Hepatocyte (in vitro differentiated cells): ENCODE data around the gene HS2ST1. TPM values are rescaled to one million over a fixed set of nuclear protein-coding genes. Genes with fewer than 3 reads are reported as not detected.

ENCODE experiments used
- DNase-seq: peaks from one replicate; pipeline ENCODE4 v3.0.0-alpha.2; 2016; ENCODE audit warnings: low spot score
- H2AFZ ChIP-seq: fragments of 200-600 bp; sonication (generic); 2 replicates; pipeline ENCODE4 v1.6.0; 2016; ENCODE audit warnings: antibody characterized with exemption, mild to moderate bottlenecking
- H3K27ac ChIP-seq: fragments of 200-600 bp; sonication (generic); 2 replicates; pipeline ENCODE4 v1.5.1; 2016; ENCODE audit warnings: mild to moderate bottlenecking
- H3K27me3 ChIP-seq: fragments of 200-600 bp; sonication (generic); 2 replicates; pipeline ENCODE4 v1.6.1; 2016
- H3K36me3 ChIP-seq: fragments of 200-600 bp; sonication (generic); replicated peaks from 2 replicates; pipeline ENCODE4 v1.5.1; 2016; ENCODE audit warnings: low read depth; ENCODE audit not compliant: insufficient read depth
- H3K4me1 ChIP-seq: fragments of 200-600 bp; sonication (generic); 2 replicates; pipeline ENCODE4 v1.5.1; 2016; ENCODE audit warnings: mild to moderate bottlenecking, moderate library complexity; ENCODE audit not compliant: insufficient read depth
- H3K4me2 ChIP-seq: fragments of 200-600 bp; sonication (generic); 2 replicates; pipeline ENCODE4 v1.6.0; 2016
- H3K4me3 ChIP-seq: fragments of 200-600 bp; sonication (generic); 2 replicates; pipeline ENCODE4 v1.5.1; 2016; ENCODE audit warnings: mild to moderate bottlenecking
- H3K79me2 ChIP-seq: fragments of 200-600 bp; sonication (generic); 2 replicates; pipeline ENCODE4 v1.6.0; 2017; ENCODE audit warnings: mild to moderate bottlenecking
- H3K9me2 ChIP-seq: fragments of 200-600 bp; sonication (generic); replicated peaks from 2 replicates; pipeline ENCODE4 v1.6.0; 2017; ENCODE audit warnings: mild to moderate bottlenecking; ENCODE audit not compliant: insufficient read depth
- H3K9me3 ChIP-seq: fragments of 200-600 bp; sonication (generic); 2 replicates; pipeline ENCODE4 v1.5.1; 2016; ENCODE audit warnings: low read depth, mild to moderate bottlenecking
- H4K20me1 ChIP-seq: fragments of 200-600 bp; sonication (generic); 2 replicates; pipeline ENCODE4 v1.6.0; 2016; ENCODE audit warnings: mild to moderate bottlenecking; ENCODE audit not compliant: insufficient read depth, poor library complexity, severe bottlenecking
- CTCF ChIP-seq: fragments of 200-600 bp; sonication (generic); IDR thresholded peaks from 2 replicates; pipeline ENCODE4 v1.5.1; 2016; ENCODE audit warnings: antibody characterized with exemption, mild to moderate bottlenecking; ENCODE audit not compliant: poor library complexity
- EZH2 ChIP-seq: fragments of 200-600 bp; sonication (generic); IDR thresholded peaks from 2 replicates; pipeline ENCODE4 v1.6.1; 2016; ENCODE audit warnings: antibody characterized with exemption, mild to moderate bottlenecking, borderline replicate concordance
- EZH2phosphoT487 ChIP-seq: fragments of 200-600 bp; sonication (generic); IDR thresholded peaks from one replicate; pipeline ENCODE4 v1.6.1; 2018; ENCODE audit warnings: antibody characterized with exemption, mild to moderate bottlenecking, low read depth, moderate library complexity; ENCODE audit not compliant: unreplicated experiment, severe bottlenecking
- WGBS: methylation state at CpG from one replicate; pipeline ENCODE4 v1.1.6; 2016; ENCODE audit warnings: low lambda C conversion rate; ENCODE audit errors: missing lambda C conversion rate; 5-methylcytosine and 5-hydroxymethylcytosine counted together
- polyA plus RNA-seq: library from polyadenylated mRNA; unstranded; fragments of >200 nt; fragmentation: Nextera tagmentation; extraction: Ambion mirVana; gene quantifications from 2 replicates; pipeline ENCODE4 v1.2.1, GENCODE V29; 2016
- total RNA-seq: library from RNA; depleted of rRNA; stranded (reverse); fragments of >200 nt; gene quantifications from 2 replicates; pipeline ENCODE4 v1.2.3, GENCODE V29; 2014

The HS2ST1 gene
- total and polyA plus RNA-seq, 2 experiments from 2014 or later: 19.1 to 42.3 TPM

GRCh38 chr1:86933051-86933450 is 18.6 kb downstream of the HS2ST1 start:
- peak overlapping the region; percentile 85 for H3K27ac ChIP-seq
- WGBS: 96% methylated on average over 3 of the region's 3 CpGs
- H2AFZ ChIP-seq: peak overlapping the region; percentile 16
- H3K9me2 ChIP-seq: no peaks in the 10 kb centered on the region
- H3K79me2 ChIP-seq: peaks cover 93% of the 10 kb centered on the region
- H4K20me1 ChIP-seq: peaks cover 6% of the 10 kb centered on the region
- no peak for TF ChIP-seq EZH2phosphoT487
- TF ChIP-seq CTCF: no peak
- TF ChIP-seq EZH2: no peak
- no peaks in the 10 kb centered on the region for H3K36me3 ChIP-seq
- H3K4me2 ChIP-seq: peak overlapping the region; percentile 75
- no peak overlapping the region for H3K4me3 ChIP-seq
- H3K9me3 ChIP-seq: no peaks in the 10 kb centered on the region
- peaks cover 23% of the 10 kb centered on the region for H3K4me1 ChIP-seq
- no peak for DNase-seq
- H3K27me3 ChIP-seq: no peaks in the 10 kb centered on the region

GRCh38 chr1:86933562-86934377 is 19.3 kb downstream of the HS2ST1 start:
- H3K4me3 ChIP-seq: no peak overlapping the region
- TF ChIP-seq EZH2phosphoT487 (no peak), EZH2 (no peak), CTCF (no peak)
- peak overlapping the region; percentile 85 for H3K27ac ChIP-seq
- no peaks in the 10 kb centered on the region for H3K36me3 ChIP-seq
- H3K9me2 ChIP-seq: no peaks in the 10 kb centered on the region
- H3K4me2 ChIP-seq: peak overlapping the region; percentile 75
- no peaks in the 10 kb centered on the region for H3K9me3 ChIP-seq
- peaks cover 93% of the 10 kb centered on the region for H3K79me2 ChIP-seq
- peak overlapping the region; percentile 16 for H2AFZ ChIP-seq
- 39% methylated on average over 7 of the region's 7 CpGs for WGBS
- peaks cover 7% of the 10 kb centered on the region for H4K20me1 ChIP-seq
- peaks cover 19% of the 10 kb centered on the region for H3K4me1 ChIP-seq
- DNase-seq: peak; percentile 23
- H3K27me3 ChIP-seq: no peaks in the 10 kb centered on the region

- H3K27ac ChIP-seq: no peak overlapping the region
- H3K9me3 ChIP-seq: no peaks in the 10 kb centered on the region
- peaks cover 79% of the 10 kb centered on the region for H3K79me2 ChIP-seq
- H2AFZ ChIP-seq: no peak overlapping the region
- H3K27me3 ChIP-seq: no peaks in the 10 kb centered on the region
- TF ChIP-seq EZH2phosphoT487: no peak
- TF ChIP-seq CTCF: no peak
- TF ChIP-seq EZH2: no peak
- no peaks in the 10 kb centered on the region for H3K9me2 ChIP-seq
- H4K20me1 ChIP-seq: peaks cover 13% of the 10 kb centered on the region
- H3K4me2 ChIP-seq: no peak overlapping the region
- H3K4me1 ChIP-seq: peaks cover 24% of the 10 kb centered on the region
- DNase-seq: no peak
- 81% methylated on average over 1 of the region's 1 CpG for WGBS
- H3K36me3 ChIP-seq: no peaks in the 10 kb centered on the region
- H3K4me3 ChIP-seq: no peak overlapping the region
Observed at GRCh38 chr1:86938450-86938849, 24.0 kb downstream of the HS2ST1 start.
